GM19452 (cell line): ENCODE data around the gene TRABD.
"Not testable (repeated sequence)": the region's sequence is repeated elsewhere in the genome, so short reads cannot be mapped to it uniquely, and the experiment has no call there.

Experiments used
- ATAC-seq: cut with Tn5 transposase; IDR thresholded peaks from one replicate; pipeline ENCODE4 v1.9.1; 2021; ENCODE audit not compliant: unreplicated experiment

The TRABD gene, protein sequence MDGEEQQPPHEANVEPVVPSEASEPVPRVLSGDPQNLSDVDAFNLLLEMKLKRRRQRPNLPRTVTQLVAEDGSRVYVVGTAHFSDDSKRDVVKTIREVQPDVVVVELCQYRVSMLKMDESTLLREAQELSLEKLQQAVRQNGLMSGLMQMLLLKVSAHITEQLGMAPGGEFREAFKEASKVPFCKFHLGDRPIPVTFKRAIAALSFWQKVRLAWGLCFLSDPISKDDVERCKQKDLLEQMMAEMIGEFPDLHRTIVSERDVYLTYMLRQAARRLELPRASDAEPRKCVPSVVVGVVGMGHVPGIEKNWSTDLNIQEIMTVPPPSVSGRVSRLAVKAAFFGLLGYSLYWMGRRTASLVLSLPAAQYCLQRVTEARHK

GRCh38 chr22:50185375-50186087 is at the start of gene TRABD:
TSS of gene TRABD (plus strand) at chr22:50185913. CDS start at chr22:50193061, 7,148 bp downstream.
- ATAC-seq = no peak

- ATAC-seq = no peak
These were observed 49.1 kb upstream of the TRABD start for GRCh38 chr22:50136581-50137015.

GRCh38 chr22:50137277-50137676 is 48.4 kb upstream of the TRABD start:
- ATAC-seq = not testable (repeated sequence)

DNA sequence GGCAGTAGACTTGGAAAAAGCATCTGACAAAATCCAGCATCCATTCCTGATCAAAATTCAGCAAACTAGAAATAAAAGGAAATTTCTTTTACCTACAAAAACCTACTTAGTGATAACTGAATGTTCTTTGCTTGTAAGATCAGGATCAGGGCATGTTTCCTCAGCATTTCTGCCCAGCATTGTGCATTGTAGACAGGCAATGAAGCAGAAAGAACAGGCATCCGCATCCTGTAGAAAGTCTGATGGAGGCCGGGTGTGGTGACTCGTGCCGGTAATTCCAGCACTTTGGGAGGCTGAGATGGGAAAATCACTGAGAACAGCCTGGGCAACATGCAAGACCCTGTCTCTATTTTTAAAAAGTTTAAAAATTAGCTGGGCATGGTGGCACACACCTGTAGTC is 47.7 kb upstream of the TRABD start:
- no peak for ATAC-seq

DNA sequence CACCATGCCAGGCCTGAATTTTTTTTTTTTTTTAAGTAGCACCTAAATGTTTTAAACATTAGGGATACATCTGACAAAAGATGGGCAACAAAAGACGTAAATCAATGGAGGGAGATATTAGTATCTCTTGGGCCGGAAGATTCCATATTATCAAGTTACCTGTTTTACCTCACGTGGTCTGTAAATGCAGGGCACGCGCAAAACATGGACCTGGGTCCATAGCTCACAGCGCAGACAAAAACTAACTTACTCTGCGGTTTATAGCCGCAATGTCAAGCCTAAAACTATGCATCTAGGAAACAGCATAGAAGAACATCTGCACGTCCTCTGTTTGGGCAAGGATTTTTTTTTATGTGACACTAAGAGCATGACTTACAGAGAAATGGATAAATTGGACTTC is 46.7 kb upstream of the TRABD start:
- no peak for ATAC-seq

- no peak for ATAC-seq
These were observed 45.8 kb upstream of the TRABD start for GRCh38 chr22:50139843-50140415.

DNA sequence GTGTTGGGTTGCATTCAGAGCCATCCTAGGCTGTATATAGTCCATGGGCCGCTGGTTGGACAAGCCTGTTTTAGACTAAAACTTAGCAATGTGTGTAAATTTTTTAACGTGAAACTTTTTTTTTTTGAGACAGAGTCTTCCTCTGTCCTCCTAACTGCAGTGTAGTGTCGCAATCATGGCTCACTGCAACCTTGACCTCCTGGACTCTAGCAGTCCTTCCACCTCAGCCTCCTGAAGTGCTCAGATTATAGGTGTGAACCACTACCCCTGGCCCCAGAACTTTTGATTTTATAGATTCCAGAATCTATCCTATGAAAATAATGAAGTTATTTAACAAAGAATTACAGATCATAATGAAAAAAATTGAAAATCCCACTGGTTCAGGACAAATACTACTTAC is 45.1 kb upstream of the TRABD start:
- no peak for ATAC-seq

- ATAC-seq = no peak
These were observed 44.3 kb upstream of the TRABD start for GRCh38 chr22:50141462-50141861.

GRCh38 chr22:50141891-50142363 is 43.8 kb upstream of the TRABD start:
- ATAC-seq = no peak

GRCh38 chr22:50143096-50143495 is 42.6 kb upstream of the TRABD start:
- no peak for ATAC-seq

DNA sequence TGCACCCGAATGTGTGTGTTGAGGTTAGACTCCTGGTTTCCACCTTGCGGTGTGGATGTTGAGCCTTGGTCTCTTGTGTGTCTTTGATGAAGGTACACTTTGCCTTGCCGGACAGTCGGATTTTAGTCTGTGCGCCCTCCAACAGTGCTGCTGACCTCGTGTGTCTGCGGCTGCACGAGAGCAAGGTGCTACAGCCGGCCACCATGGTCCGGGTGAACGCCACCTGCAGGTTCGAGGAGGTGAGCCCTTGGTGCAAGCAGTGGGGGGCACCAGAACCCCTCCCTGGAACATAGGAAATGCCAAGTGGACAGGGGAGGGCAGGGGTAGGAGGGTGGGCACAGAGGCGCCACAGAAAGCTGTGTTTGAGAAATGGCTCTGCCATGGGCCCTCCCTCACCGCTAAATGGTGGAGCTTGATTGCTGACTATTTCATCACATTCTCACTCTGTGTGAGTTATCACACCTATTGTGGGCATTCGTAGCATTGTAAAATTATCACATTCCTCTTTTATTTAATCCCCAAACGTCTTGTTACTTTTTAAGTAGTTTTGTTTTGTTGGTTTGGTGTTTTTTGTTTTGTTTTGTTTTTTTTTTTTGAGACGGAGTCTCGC is 41.6 kb upstream of the TRABD start:
- ATAC-seq = no peak

- ATAC-seq = no peak
These were observed 39.8 kb upstream of the TRABD start for GRCh38 chr22:50145721-50146438.

GRCh38 chr22:50146439-50147238 is 39.1 kb upstream of the TRABD start:
- no peak for ATAC-seq

DNA sequence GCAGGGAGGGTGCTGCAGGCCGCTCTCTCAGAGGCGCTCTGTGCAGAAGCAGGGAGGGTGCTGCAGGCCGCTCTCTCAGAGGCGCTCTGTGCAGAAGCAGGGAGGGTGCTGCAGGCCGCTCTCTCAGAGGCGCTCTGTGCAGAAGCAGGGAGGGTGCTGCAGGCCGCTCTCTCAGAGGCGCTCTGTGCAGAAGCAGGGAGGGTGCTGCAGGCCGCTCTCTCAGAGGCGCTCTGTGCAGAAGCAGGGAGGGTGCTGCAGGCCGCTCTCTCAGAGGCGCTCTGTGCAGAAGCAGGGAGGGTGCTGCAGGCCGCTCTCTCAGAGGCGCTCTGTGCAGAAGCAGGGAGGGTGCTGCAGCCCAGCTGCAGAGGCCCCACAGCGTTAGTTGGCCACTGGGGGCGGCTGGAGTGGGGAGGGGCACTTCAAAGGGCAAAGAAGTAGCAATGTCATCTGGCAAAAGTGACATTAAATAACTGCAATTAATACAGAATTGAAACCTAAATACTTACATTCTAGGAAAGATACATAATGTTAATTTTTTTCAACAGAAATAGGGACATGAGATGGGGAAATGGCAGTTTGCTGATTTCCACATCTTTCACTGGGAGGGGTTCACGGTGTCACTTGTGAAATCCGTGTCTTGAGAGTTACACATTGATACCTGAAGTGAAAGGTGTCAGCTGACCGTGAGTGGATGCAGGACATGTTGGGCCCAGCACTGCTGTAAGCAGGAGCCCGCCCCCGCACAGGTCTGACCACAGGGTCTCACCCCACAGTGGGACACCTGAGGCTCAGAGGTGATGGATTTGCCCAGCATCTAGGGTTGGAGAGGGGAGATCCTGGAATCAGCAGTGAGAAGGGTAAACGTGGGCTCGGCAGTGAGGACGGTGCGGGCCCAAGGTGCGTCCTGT is 38.2 kb upstream of the TRABD start:
- ATAC-seq = not testable (repeated sequence)

DNA sequence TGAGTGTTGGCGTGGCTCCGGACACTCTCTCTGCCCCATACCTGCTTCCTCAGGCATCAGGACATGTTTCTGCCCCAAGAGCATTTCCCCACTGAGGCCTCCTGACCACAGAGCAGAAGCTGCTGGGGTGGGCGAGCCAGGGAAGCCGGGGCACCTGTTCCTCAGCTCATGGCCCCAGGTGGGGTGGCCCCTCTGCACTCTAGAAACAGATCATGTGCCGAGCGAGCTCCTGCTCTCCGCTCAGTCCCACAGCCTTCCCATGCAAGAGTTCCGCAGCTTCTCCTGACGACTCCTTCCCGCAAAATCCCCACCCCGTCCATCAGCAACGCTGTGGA is 37.6 kb upstream of the TRABD start:
- no peak for ATAC-seq

DNA sequence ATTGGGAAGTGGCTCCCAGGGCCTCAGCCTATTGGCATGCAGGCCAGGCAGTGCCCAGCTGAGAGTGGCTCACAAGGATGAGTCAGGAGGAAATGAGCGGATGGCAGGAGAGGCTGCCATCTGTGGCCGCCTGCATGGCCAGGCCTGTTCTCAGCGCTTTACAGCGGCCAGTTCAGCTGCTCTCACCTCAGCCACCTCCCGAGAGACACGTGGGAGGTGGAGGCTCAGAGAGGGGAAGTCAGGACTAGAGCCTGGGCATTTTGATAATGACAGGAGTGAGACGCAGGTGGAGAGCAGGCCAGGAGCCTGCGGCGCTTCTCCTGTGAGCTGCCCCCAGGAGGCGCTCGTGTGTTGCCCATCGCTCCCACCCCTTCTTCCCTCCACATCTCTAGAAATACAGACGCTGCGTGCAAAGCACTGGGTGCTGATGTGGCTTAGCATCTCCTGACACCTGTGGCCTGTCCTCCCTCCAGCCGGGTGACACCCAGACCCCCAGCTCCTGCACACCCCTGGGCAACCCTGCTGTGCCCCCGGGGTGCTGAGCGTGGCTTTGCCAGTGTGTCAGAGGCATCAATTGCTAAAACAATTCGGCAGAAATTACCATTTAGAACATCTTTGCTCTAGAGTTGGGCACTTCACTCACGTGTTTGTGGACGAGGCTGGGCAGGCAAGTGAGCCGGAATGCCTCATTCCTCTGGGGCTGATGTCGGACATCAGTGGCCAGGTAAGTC is 36.6 kb upstream of the TRABD start:
- ATAC-seq = no peak

GRCh38 chr22:50150161-50151129 is 35.3 kb upstream of the TRABD start:
- no peak for ATAC-seq
